K562 (cell line): ENCODE measurements around the gene TMEM132D. TPM values are rescaled to one million over a fixed set of nuclear protein-coding genes. Genes with fewer than 3 reads are reported as not detected.

Experiments
- ATAC-seq: fragments of 200-7000 bp; cut with Tn5 transposase; 3 replicates; pipeline ENCODE4 v1.9.1; 2020; ENCODE audit warnings: moderate library complexity
- BruUV-seq: library from RNA; stranded (reverse); fragments of 400-500 nt; replicated peaks from 2 replicates; lab custom pipeline; 2021; lab: Mats Ljungman, UMichigan
- CTCF ChIA-PET: fragments of 300-600 bp; formaldehyde crosslinking; extraction: SDS; loops from one replicate; lab custom pipeline; 2021; ENCODE audit warnings: low intra/inter-chr PET ratio; lab: Yijun Ruan, JAX
- POLR2A ChIA-PET: fragments of 300-600, 350-650 bp; sonication (Branson Sonifier 250); formaldehyde crosslinking; extraction: SDS; loops from one replicate; lab custom pipeline; 2021; ENCODE audit warnings: antibody characterized with exemption, inconsistent platforms; lab: Yijun Ruan, JAX
- DNase-seq, 4 experiments: peaks; one replicate each; pipeline versions ENCODE4 v3.0.0 to v3.0.0-alpha.2; 2011 to 2018; ENCODE audit warnings: low spot score in 3 of 4, mixed read lengths in 3 of 4; ENCODE audit errors: extremely low read depth in 1 of 4
- FAIRE-seq: peaks from 2 replicates; lab custom pipeline; 2011; peaks lifted over from hg19 to GRCh38; lab: Jason Lieb, UNC
- H2AFZ ChIP-seq: 2 replicates; pipeline ENCODE4 v1.6.0; 2011; ENCODE audit warnings: low read depth, low read length, control low read depth, inconsistent platforms
- H3K27ac ChIP-seq: fragments of 200-600 bp; 3 replicates; pipeline ENCODE4 v1.8.0; 2011; ENCODE audit warnings: low read depth, mild to moderate bottlenecking, control low read depth, inconsistent platforms, low read length, moderate library complexity, mixed read lengths; ENCODE audit errors: extremely low read depth
- H3K27me3 ChIP-seq, 2 experiments: fragments of 300-600 bp in 1 of 2; 2 replicates in 1 of 2; 3 replicates in 1 of 2; pipeline versions ENCODE4 v1.6.0 to v1.8.0; 2011; ENCODE audit warnings: inconsistent platforms in 2 of 2, low read length in 2 of 2, mild to moderate bottlenecking in 1 of 2, mixed read lengths in 1 of 2, moderate library complexity in 1 of 2; ENCODE audit not compliant: control insufficient read depth in 2 of 2, insufficient read depth in 2 of 2
- H3K36me3 ChIP-seq: fragments of 300-600 bp; 3 replicates; pipeline ENCODE4 v1.8.0; 2011; ENCODE audit warnings: mild to moderate bottlenecking, low read length, inconsistent platforms; ENCODE audit not compliant: control insufficient read depth, insufficient read depth
- H3K4me1 ChIP-seq, 2 experiments: fragments of 200-600 bp in 1 of 2; replicated peaks in 1 of 2; 2 replicates in 1 of 2; 3 replicates in 1 of 2; pipeline versions ENCODE4 v1.5.1 to v1.8.0; 2011; ENCODE audit warnings: inconsistent platforms in 2 of 2, low read length in 2 of 2, mild to moderate bottlenecking in 1 of 2, mixed read lengths in 1 of 2, moderate library complexity in 1 of 2; ENCODE audit not compliant: control insufficient read depth in 2 of 2, insufficient read depth in 2 of 2
- H3K4me2 ChIP-seq: 2 replicates; pipeline ENCODE4 v1.6.1; 2011; ENCODE audit warnings: low read length, control low read depth, inconsistent platforms, mixed read lengths; ENCODE audit not compliant: insufficient read depth
- H3K4me3 ChIP-seq: fragments of 200-600 bp; sonication (generic), shearing (Covaris generic); 2 replicates; pipeline ENCODE4 v1.5.1; 2016; ENCODE audit warnings: control low read depth, inconsistent platforms
- H3K79me2 ChIP-seq: fragments of 200-600 bp; 3 replicates; pipeline ENCODE4 v1.8.0; 2011; ENCODE audit warnings: low read length, inconsistent platforms; ENCODE audit not compliant: control insufficient read depth, insufficient read depth
- H3K9ac ChIP-seq, 2 experiments: 2 replicates each; pipeline versions ENCODE4 v1.6.0 to v1.6.1; 2011; ENCODE audit warnings: low read depth in 2 of 2, low read length in 2 of 2, control low read depth in 1 of 2, inconsistent platforms in 1 of 2, mild to moderate bottlenecking in 1 of 2, mixed read lengths in 1 of 2; ENCODE audit not compliant: insufficient read depth in 1 of 2
- H3K9me1 ChIP-seq: one replicate; pipeline ENCODE4 v1.6.0; 2011; ENCODE audit warnings: inconsistent platforms, mild to moderate bottlenecking, low read length, moderate library complexity; ENCODE audit not compliant: control insufficient read depth, insufficient read depth
- H3K9me3 ChIP-seq: replicated peaks from 2 replicates; pipeline ENCODE4 v1.5.1; 2011; ENCODE audit warnings: low read depth, low read length, inconsistent platforms; ENCODE audit not compliant: control insufficient read depth, insufficient read depth
- H4K20me1 ChIP-seq: replicated peaks from 2 replicates; pipeline ENCODE4 v1.6.1; 2011; ENCODE audit warnings: low read length, inconsistent platforms, mixed read lengths; ENCODE audit not compliant: control insufficient read depth, insufficient read depth
- DEAF1 ChIP-seq: fragments of 450-650 bp; formaldehyde crosslinking; IDR thresholded peaks from 2 replicates; pipeline ENCODE4 v1.4.0; 2020; ENCODE audit warnings: mild to moderate bottlenecking, moderate library complexity
- EHMT2 ChIP-seq: fragments of 450-650 bp; IDR thresholded peaks from 2 replicates; pipeline ENCODE4 v1.6.1; 2018; ENCODE audit warnings: antibody characterized with exemption
- ELF2 ChIP-seq: fragments of 250-450 bp; sonication (Bioruptor Pico); IDR thresholded peaks from 2 replicates; pipeline ENCODE4 v1.5.0; 2021; ENCODE audit warnings: mild to moderate bottlenecking
- NCOA2 ChIP-seq, 2 experiments: fragments of 450-650 bp; IDR thresholded peaks; 2 replicates each; pipeline ENCODE4 v1.6.1; 2018; ENCODE audit warnings: mild to moderate bottlenecking in 2 of 2, moderate library complexity in 1 of 2; ENCODE audit not compliant: partially characterized antibody in 2 of 2
- NUFIP1 ChIP-seq: fragments of 450-650 bp; IDR thresholded peaks from 2 replicates; pipeline ENCODE4 v1.6.1; 2018; ENCODE audit not compliant: partially characterized antibody
- SIN3A ChIP-seq, 2 experiments: fragments of 150-350 bp in 1 of 2; IDR thresholded peaks; 2 replicates each; pipeline ENCODE4 v1.6.1; 2011 to 2016; ENCODE audit warnings: borderline replicate concordance in 2 of 2, low read depth in 2 of 2, low read length in 2 of 2, mild to moderate bottlenecking in 2 of 2, moderate library complexity in 2 of 2; ENCODE audit not compliant: control insufficient read depth in 1 of 2
- USF1 ChIP-seq: sonication (generic); formaldehyde crosslinking; IDR thresholded peaks from 2 replicates; pipeline ENCODE4 v1.9.0; 2022; ENCODE audit warnings: mild to moderate bottlenecking, missing genetic modification reagents
- ZNF224 ChIP-seq: sonication (generic); formaldehyde crosslinking; IDR thresholded peaks from 2 replicates; pipeline ENCODE4 v1.8.0; 2022; ENCODE audit warnings: mild to moderate bottlenecking, missing genetic modification reagents
- ZNF586 ChIP-seq: fragments of 450-650 bp; formaldehyde crosslinking; conservative IDR thresholded peaks from 2 replicates; pipeline ENCODE4 v1.4.0; 2020; ENCODE audit warnings: mild to moderate bottlenecking, moderate library complexity
- ZNF785 ChIP-seq: fragments of 250-450 bp; sonication (Bioruptor Pico); IDR thresholded peaks from 2 replicates; pipeline ENCODE4 v1.4.0; 2020; ENCODE audit warnings: mild to moderate bottlenecking
- WGBS: fragments of 100-300 bp; shearing (Covaris generic); methylation state at CpG from one replicate; pipeline ENCODE4 v1.1.6; 2016; ENCODE audit warnings: low coverage, mixed read lengths; ENCODE audit not compliant: insufficient coverage; ENCODE audit errors: missing lambda C conversion rate; 5-methylcytosine and 5-hydroxymethylcytosine counted together
- in situ Hi-C: fragments of 300-500 bp; cut with MboI; formaldehyde crosslinking; loops from 4 replicates; pipeline ENCODE4 v1.15.0; 2018; ENCODE audit warnings: inconsistent platforms, mixed read lengths
- intact Hi-C: fragments of 100-400 bp; cut with micrococcal nuclease; formaldehyde crosslinking; loops from 2 replicates; pipeline ENCODE4 v1.14.2; 2022
- polyA plus RNA-seq, 8 experiments: library from polyadenylated mRNA; depleted of rRNA in 4 of 8; stranded (reverse) in 5 of 8; unstranded in 3 of 8; fragments of >200 nt; fragmentation: Nextera tagmentation in 2 of 8; fragmentation: Illumina TruSeq in 1 of 8; extraction: Ambion mirVana in 2 of 8; extraction: Trizol in 1 of 8; gene quantifications; 2 replicates each; pipeline versions ENCODE4 v1.2.1 to v1.2.3, GENCODE V29; 2011 to 2014; ENCODE audit warnings: inconsistent platforms in 1 of 8, missing spikeins in 1 of 8
- total RNA-seq, 7 experiments: library from RNA; depleted of rRNA in 6 of 7; stranded (reverse); fragments of >200 nt in 6 of 7; fragmentation: Illumina TruSeq in 2 of 7; extraction: Trizol in 2 of 7; gene quantifications; 2 replicates each; pipeline versions ENCODE4 v1.2.1 to v1.2.3, GENCODE V29; 2011 to 2021; ENCODE audit warnings: low replicate concordance in 1 of 7
- TF ChIP-seq, protein P1 (sequence below): sonication (generic); formaldehyde crosslinking; IDR thresholded peaks from 2 replicates; pipeline ENCODE4 v1.8.0; 2022; ENCODE audit warnings: mild to moderate bottlenecking, missing genetic modification reagents

TMEM132D gene
- total and polyA plus RNA-seq, 9 of the 15 experiments (the other 6 are each of a cell fraction or from before 2014, with no cell fraction given) = not detected

- Histone ChIP-seq H3K4me1 (no peaks in the 10 kb centered on the region), H3K9me1 (no peaks in the 10 kb centered on the region), H3K27ac (no peak overlapping the region), H3K4me2 (no peak overlapping the region), H3K4me3 (no peak overlapping the region), H3K36me3 (no peaks in the 10 kb centered on the region), H3K27me3 (0 out of 5 replicates have a peak, but pooled peaks cover 0 to 6% of the 10 kb centered on the region in 2 experiments)
- no peak for FAIRE-seq
- POLR2A ChIA-PET = no interaction called here
- intact Hi-C loops = no loop called here
- in situ Hi-C loops = no loop called here
- no peak for DNase-seq
- TF ChIP-seq USF1 (CRISPR knock-in tag) (no peak), SIN3A (IDR thresholded peaks at IDR 0.05; ENCODE audit: borderline replicate concordance in 2 of 2, control insufficient read depth in 1 of 2, low read depth in 2 of 2, low read length in 2 of 2) (no peak), ZNF785 (CRISPR knock-in tag) (no peak), ELF2 (CRISPR knock-in tag) (no peak), ZNF224 (CRISPR knock-in tag) (no peak), NCOA2 (IDR thresholded peaks at IDR 0.05; ENCODE audit: partially characterized antibody in 2 of 2) (no peak), EHMT2 (no peak), DEAF1 (CRISPR knock-in tag) (no peak), NUFIP1 (no peak), ZNF586 (no peak)
- TF ChIP-seq, protein P1, sequence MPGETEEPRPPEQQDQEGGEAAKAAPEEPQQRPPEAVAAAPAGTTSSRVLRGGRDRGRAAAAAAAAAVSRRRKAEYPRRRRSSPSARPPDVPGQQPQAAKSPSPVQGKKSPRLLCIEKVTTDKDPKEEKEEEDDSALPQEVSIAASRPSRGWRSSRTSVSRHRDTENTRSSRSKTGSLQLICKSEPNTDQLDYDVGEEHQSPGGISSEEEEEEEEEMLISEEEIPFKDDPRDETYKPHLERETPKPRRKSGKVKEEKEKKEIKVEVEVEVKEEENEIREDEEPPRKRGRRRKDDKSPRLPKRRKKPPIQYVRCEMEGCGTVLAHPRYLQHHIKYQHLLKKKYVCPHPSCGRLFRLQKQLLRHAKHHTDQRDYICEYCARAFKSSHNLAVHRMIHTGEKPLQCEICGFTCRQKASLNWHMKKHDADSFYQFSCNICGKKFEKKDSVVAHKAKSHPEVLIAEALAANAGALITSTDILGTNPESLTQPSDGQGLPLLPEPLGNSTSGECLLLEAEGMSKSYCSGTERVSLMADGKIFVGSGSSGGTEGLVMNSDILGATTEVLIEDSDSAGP = no peak
- TF ChIP-seq, all 486 proteins: peak for 0
- no peak overlapping the region for H3K9ac ChIP-seq
- H3K79me2 ChIP-seq = no peaks in the 10 kb centered on the region
- H4K20me1 ChIP-seq = no peaks in the 10 kb centered on the region
- H2AFZ ChIP-seq = no peak overlapping the region
- H3K9me3 ChIP-seq = no peaks in the 10 kb centered on the region
- no peak for ATAC-seq
- no TSS peak for BruUV-seq
- 3% methylated on average over 5 of the region's 5 CpGs for WGBS
- CTCF ChIA-PET = no interaction called here
These were observed 59.1 kb downstream of the TMEM132D start for GRCh38 chr12:129844662-129845220.
